Hepatocyte (in vitro differentiated cells): Measurements from ENCODE around the gene TAOK3. TPM values are rescaled to one million over a fixed set of nuclear protein-coding genes. Genes with fewer than 3 reads are reported as not detected.
A peak's percentile ranks its signal among the peaks of the same experiment; 100 is the strongest.

ENCODE experiments used
- DNase-seq: peaks from one replicate; pipeline ENCODE4 v3.0.0-alpha.2; 2016; ENCODE audit warnings: low spot score
- H2AFZ ChIP-seq: fragments of 200-600 bp; sonication (generic); 2 replicates; pipeline ENCODE4 v1.6.0; 2016; ENCODE audit warnings: antibody characterized with exemption, mild to moderate bottlenecking
- H3K27ac ChIP-seq: fragments of 200-600 bp; sonication (generic); 2 replicates; pipeline ENCODE4 v1.5.1; 2016; ENCODE audit warnings: mild to moderate bottlenecking
- H3K27me3 ChIP-seq: fragments of 200-600 bp; sonication (generic); 2 replicates; pipeline ENCODE4 v1.6.1; 2016
- H3K36me3 ChIP-seq: fragments of 200-600 bp; sonication (generic); replicated peaks from 2 replicates; pipeline ENCODE4 v1.5.1; 2016; ENCODE audit warnings: low read depth; ENCODE audit not compliant: insufficient read depth
- H3K4me1 ChIP-seq: fragments of 200-600 bp; sonication (generic); 2 replicates; pipeline ENCODE4 v1.5.1; 2016; ENCODE audit warnings: mild to moderate bottlenecking, moderate library complexity; ENCODE audit not compliant: insufficient read depth
- H3K4me2 ChIP-seq: fragments of 200-600 bp; sonication (generic); 2 replicates; pipeline ENCODE4 v1.6.0; 2016
- H3K4me3 ChIP-seq: fragments of 200-600 bp; sonication (generic); 2 replicates; pipeline ENCODE4 v1.5.1; 2016; ENCODE audit warnings: mild to moderate bottlenecking
- H3K79me2 ChIP-seq: fragments of 200-600 bp; sonication (generic); 2 replicates; pipeline ENCODE4 v1.6.0; 2017; ENCODE audit warnings: mild to moderate bottlenecking
- H3K9me2 ChIP-seq: fragments of 200-600 bp; sonication (generic); replicated peaks from 2 replicates; pipeline ENCODE4 v1.6.0; 2017; ENCODE audit warnings: mild to moderate bottlenecking; ENCODE audit not compliant: insufficient read depth
- H3K9me3 ChIP-seq: fragments of 200-600 bp; sonication (generic); 2 replicates; pipeline ENCODE4 v1.5.1; 2016; ENCODE audit warnings: low read depth, mild to moderate bottlenecking
- H4K20me1 ChIP-seq: fragments of 200-600 bp; sonication (generic); 2 replicates; pipeline ENCODE4 v1.6.0; 2016; ENCODE audit warnings: mild to moderate bottlenecking; ENCODE audit not compliant: insufficient read depth, poor library complexity, severe bottlenecking
- EZH2 ChIP-seq: fragments of 200-600 bp; sonication (generic); IDR thresholded peaks from 2 replicates; pipeline ENCODE4 v1.6.1; 2016; ENCODE audit warnings: antibody characterized with exemption, mild to moderate bottlenecking, borderline replicate concordance
- EZH2phosphoT487 ChIP-seq: fragments of 200-600 bp; sonication (generic); IDR thresholded peaks from one replicate; pipeline ENCODE4 v1.6.1; 2018; ENCODE audit warnings: antibody characterized with exemption, mild to moderate bottlenecking, low read depth, moderate library complexity; ENCODE audit not compliant: unreplicated experiment, severe bottlenecking
- WGBS: methylation state at CpG from one replicate; pipeline ENCODE4 v1.1.6; 2016; ENCODE audit warnings: low lambda C conversion rate; ENCODE audit errors: missing lambda C conversion rate; 5-methylcytosine and 5-hydroxymethylcytosine counted together
- polyA plus RNA-seq: library from polyadenylated mRNA; unstranded; fragments of >200 nt; fragmentation: Nextera tagmentation; extraction: Ambion mirVana; gene quantifications from 2 replicates; pipeline ENCODE4 v1.2.1, GENCODE V29; 2016
- total RNA-seq: library from RNA; depleted of rRNA; stranded (reverse); fragments of >200 nt; gene quantifications from 2 replicates; pipeline ENCODE4 v1.2.3, GENCODE V29; 2014
- TF ChIP-seq, protein P1 (sequence below): fragments of 200-600 bp; sonication (generic); IDR thresholded peaks from 2 replicates; pipeline ENCODE4 v1.5.1; 2016; ENCODE audit warnings: antibody characterized with exemption, mild to moderate bottlenecking; ENCODE audit not compliant: poor library complexity

TAOK3 gene
- total and polyA plus RNA-seq, 2 experiments from 2014 or later, result 19.1 to 28.7 TPM

DNA sequence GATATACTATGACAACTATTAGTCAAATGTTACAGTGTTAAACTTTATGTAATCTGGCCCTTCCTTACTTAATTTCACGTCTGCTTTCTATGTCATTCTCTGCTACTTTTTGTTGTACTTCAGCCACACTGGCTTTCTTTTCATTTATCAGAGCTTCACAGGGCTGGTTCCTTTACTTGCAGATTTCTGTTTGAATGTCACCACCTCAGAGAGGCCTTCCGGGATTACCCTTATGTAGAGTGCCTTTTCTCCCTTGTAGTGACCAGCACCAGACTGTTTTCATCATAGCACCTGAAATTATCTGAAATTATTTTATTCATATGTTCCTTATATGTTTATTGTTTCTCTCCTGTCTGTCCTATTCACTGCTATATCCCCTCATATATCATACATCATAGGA is 75.4 kb downstream of the TAOK3 start:
- peaks cover 7% of the 10 kb centered on the region for H3K79me2 ChIP-seq
- H3K27ac ChIP-seq, result no peak overlapping the region
- H3K4me2 ChIP-seq, result no peak overlapping the region
- TF ChIP-seq EZH2 (no peak), EZH2phosphoT487 (no peak)
- TF ChIP-seq, protein P1, sequence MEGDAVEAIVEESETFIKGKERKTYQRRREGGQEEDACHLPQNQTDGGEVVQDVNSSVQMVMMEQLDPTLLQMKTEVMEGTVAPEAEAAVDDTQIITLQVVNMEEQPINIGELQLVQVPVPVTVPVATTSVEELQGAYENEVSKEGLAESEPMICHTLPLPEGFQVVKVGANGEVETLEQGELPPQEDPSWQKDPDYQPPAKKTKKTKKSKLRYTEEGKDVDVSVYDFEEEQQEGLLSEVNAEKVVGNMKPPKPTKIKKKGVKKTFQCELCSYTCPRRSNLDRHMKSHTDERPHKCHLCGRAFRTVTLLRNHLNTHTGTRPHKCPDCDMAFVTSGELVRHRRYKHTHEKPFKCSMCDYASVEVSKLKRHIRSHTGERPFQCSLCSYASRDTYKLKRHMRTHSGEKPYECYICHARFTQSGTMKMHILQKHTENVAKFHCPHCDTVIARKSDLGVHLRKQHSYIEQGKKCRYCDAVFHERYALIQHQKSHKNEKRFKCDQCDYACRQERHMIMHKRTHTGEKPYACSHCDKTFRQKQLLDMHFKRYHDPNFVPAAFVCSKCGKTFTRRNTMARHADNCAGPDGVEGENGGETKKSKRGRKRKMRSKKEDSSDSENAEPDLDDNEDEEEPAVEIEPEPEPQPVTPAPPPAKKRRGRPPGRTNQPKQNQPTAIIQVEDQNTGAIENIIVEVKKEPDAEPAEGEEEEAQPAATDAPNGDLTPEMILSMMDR, result no peak
- H3K9me2 ChIP-seq, result no peaks in the 10 kb centered on the region
- no peaks in the 10 kb centered on the region for H3K27me3 ChIP-seq
- H3K4me1 ChIP-seq, result no peaks in the 10 kb centered on the region
- DNase-seq, result no peak
- no peaks in the 10 kb centered on the region for H3K36me3 ChIP-seq
- no peaks in the 10 kb centered on the region for H4K20me1 ChIP-seq
- no peaks in the 10 kb centered on the region for H3K9me3 ChIP-seq
- H3K4me3 ChIP-seq, result no peak overlapping the region
- 98% methylated on average over 2 of the region's 2 CpGs for WGBS
- no peak overlapping the region for H2AFZ ChIP-seq

DNA sequence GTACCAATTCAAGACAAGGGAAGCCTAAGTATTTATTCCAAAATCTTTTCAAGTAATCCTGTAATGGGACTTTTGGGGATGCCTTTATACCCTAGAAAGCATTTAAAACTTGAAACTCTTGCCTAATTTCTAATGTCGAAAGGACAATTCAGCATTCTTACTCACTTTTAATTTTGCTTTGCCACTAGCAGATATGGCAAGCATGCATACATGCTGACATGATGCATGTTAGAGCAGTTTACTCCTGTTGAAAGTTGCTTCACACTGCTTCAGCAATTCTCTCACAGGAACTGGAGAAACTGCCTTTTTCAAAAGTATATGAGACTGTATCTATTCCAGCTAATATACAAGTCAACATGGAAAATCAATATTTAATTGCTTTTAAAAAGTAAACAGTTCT is 79.9 kb downstream of the TAOK3 start:
- no peak overlapping the region for H3K27ac ChIP-seq
- H3K79me2 ChIP-seq, result peaks cover 5% of the 10 kb centered on the region
- DNase-seq, result no peak
- H3K4me3 ChIP-seq, result no peak overlapping the region
- H3K27me3 ChIP-seq, result no peaks in the 10 kb centered on the region
- H2AFZ ChIP-seq, result no peak overlapping the region
- no peaks in the 10 kb centered on the region for H3K36me3 ChIP-seq
- H3K4me1 ChIP-seq, result peaks cover 4% of the 10 kb centered on the region
- H4K20me1 ChIP-seq, result no peaks in the 10 kb centered on the region
- WGBS, result 96% methylated on average over 1 of the region's 1 CpG
- TF ChIP-seq EZH2phosphoT487 (no peak), EZH2 (no peak)
- TF ChIP-seq, protein P1, result no peak
- H3K9me3 ChIP-seq, result no peaks in the 10 kb centered on the region
- H3K4me2 ChIP-seq, result no peak overlapping the region
- no peaks in the 10 kb centered on the region for H3K9me2 ChIP-seq

DNA sequence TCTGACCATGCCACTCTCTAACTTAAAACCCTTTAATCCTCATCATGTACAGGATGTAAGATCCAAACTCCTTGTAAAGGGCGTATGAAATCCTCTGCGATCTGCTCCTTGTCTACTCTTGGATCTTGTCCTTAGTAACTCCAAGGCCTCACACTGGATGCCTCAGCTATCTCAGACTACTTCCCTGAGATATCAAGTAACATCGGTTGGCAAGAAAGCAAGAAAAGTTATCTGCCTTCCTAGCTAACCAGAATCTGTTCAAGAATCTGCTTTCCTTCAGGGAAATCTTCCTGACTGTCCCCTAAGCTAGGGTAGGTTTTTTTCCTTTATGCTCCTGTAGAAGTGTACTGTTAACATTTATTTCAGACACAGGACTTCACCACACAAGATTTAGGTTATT is 82.6 kb downstream of the TAOK3 start:
- no peaks in the 10 kb centered on the region for H3K36me3 ChIP-seq
- H3K79me2 ChIP-seq, result no peaks in the 10 kb centered on the region
- H3K27ac ChIP-seq, result no peak overlapping the region
- H3K9me3 ChIP-seq, result no peaks in the 10 kb centered on the region
- no peak overlapping the region for H3K4me2 ChIP-seq
- H3K27me3 ChIP-seq, result no peaks in the 10 kb centered on the region
- no peaks in the 10 kb centered on the region for H4K20me1 ChIP-seq
- H3K4me1 ChIP-seq, result peaks cover 4% of the 10 kb centered on the region
- no peak overlapping the region for H3K4me3 ChIP-seq
- WGBS, result 44% methylated on average over 3 of the region's 3 CpGs
- H2AFZ ChIP-seq, result no peak overlapping the region
- peak; percentile 7 for DNase-seq
- TF ChIP-seq, protein P1, result no peak
- TF ChIP-seq EZH2phosphoT487 (no peak), EZH2 (no peak)
- H3K9me2 ChIP-seq, result no peaks in the 10 kb centered on the region

DNA sequence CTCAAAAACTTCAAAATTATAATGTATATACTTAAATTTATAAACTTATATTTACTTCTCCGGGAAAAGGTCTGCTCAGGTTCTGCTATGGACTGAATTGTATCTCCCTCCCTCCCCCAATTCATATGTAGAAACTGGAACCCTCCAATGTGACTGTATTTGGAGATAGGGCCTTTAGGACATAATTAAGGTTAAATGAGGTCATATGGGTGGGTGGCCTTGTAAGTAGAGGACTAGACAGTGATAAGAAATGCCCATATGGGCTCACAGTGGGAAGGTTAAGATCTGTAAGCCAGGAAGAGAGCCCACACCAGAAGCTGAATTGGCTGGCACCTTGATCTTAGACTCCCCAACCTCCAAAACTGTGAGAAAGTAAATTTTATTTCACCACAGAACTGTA is 84.5 kb downstream of the TAOK3 start:
- Histone ChIP-seq H3K79me2 (no peaks in the 10 kb centered on the region), H3K9me3 (no peaks in the 10 kb centered on the region), H3K4me1 (peaks cover 4% of the 10 kb centered on the region), H3K27ac (no peak overlapping the region), H3K4me2 (no peak overlapping the region), H3K36me3 (no peaks in the 10 kb centered on the region), H3K4me3 (no peak overlapping the region), H3K27me3 (no peaks in the 10 kb centered on the region), H4K20me1 (no peaks in the 10 kb centered on the region), H2AFZ (no peak overlapping the region), H3K9me2 (no peaks in the 10 kb centered on the region)
- DNase-seq, result no peak
- WGBS, result 84% methylated on average over 1 of the region's 1 CpG
- no peak for TF ChIP-seq EZH2phosphoT487
